OCI-LY1 (cell line): Measurements from ENCODE around the gene C2CD3.

Experiments
- EZH2 ChIP-seq: fragments of 200-600 bp; sonication (generic), shearing (Covaris generic); IDR thresholded peaks from 2 replicates; pipeline ENCODE4 v1.8.0; 2017; ENCODE audit warnings: borderline replicate concordance, mixed run types, mild to moderate bottlenecking, antibody characterized with exemption, low read length, moderate library complexity, mixed read lengths
- TF ChIP-seq, protein P1 (sequence below): fragments of 200-600 bp; sonication (generic), shearing (Covaris generic); IDR thresholded peaks from 2 replicates; pipeline ENCODE4 v1.5.1; 2017; ENCODE audit warnings: mild to moderate bottlenecking, antibody characterized with exemption, low read length, moderate library complexity, mixed read lengths

DNA sequence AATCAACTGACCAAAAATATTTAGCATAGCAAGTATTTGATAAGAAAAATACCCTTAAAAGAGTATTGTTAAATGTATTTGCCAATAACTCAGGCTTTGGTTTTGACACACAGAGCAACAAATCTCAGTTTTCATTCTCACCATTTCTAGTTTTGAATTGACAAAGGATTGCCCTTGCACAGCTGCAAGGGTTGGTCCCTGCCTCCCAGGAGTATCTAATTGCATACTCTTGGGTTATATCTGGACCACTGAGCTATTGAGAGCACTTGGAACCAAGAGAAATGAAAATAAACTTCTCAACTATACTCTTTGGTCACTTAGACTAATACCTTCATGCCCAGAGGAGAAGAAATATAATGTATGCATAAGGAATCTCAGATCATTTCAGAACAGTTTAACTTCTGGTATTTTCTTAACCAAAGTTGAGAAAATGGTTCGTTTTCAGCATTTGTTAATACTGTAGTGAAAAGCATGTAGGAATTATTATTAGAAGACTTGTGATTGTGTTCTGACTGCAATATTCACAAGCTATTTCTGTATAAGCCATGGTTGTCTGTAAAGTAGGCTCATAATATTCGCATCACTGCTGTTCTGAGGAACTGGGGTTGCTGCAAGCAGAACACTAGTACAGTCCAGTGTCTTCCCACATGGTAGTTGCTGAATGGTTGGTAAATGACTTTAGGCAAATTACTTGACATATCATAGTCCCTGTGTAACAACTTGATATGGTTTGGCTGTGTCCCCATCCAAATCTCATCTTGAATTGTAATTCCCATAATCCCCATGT is 7.9 kb downstream of the C2CD3 start:
- TF ChIP-seq, protein P1, sequence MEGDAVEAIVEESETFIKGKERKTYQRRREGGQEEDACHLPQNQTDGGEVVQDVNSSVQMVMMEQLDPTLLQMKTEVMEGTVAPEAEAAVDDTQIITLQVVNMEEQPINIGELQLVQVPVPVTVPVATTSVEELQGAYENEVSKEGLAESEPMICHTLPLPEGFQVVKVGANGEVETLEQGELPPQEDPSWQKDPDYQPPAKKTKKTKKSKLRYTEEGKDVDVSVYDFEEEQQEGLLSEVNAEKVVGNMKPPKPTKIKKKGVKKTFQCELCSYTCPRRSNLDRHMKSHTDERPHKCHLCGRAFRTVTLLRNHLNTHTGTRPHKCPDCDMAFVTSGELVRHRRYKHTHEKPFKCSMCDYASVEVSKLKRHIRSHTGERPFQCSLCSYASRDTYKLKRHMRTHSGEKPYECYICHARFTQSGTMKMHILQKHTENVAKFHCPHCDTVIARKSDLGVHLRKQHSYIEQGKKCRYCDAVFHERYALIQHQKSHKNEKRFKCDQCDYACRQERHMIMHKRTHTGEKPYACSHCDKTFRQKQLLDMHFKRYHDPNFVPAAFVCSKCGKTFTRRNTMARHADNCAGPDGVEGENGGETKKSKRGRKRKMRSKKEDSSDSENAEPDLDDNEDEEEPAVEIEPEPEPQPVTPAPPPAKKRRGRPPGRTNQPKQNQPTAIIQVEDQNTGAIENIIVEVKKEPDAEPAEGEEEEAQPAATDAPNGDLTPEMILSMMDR, result no peak
- TF ChIP-seq EZH2, result no peak
